Stimulated activated naive CD4-positive, alpha-beta T cell treated with Interleukin-2 at 50 U/mL for 16 hours (primary cell): ENCODE results near the gene AIPL1.
A peak's percentile ranks its signal among the peaks of the same experiment; 100 is the strongest.

Experiments
- DNase-seq: peaks from one replicate; lab custom pipeline; 2025; lab: John Stamatoyannopoulos, UW

AIPL1 gene

DNA sequence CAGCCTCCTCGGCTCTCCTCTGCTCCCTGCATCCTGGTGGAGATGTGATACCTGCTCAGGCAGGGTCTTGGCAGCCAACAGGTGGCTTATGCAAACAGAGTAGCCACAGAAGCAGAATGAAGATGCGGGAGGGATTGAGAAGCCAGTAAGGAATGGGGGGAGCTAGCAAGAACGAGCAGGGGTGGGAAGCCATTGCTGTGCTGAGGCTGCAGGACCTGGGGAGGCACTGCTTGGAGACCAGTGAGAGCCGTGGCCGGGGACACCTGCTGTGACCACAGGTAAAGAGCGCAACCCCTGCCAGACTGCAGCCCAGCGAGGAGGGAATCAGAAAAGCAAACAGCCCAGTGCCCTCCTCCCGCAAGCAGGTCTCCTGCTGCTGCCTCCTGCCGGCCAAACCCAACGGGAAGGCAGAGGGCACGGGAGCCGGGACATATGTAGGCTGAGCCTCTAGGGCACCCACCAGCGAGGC is 14.7 kb downstream of the AIPL1 start:
- no peak for DNase-seq

DNA sequence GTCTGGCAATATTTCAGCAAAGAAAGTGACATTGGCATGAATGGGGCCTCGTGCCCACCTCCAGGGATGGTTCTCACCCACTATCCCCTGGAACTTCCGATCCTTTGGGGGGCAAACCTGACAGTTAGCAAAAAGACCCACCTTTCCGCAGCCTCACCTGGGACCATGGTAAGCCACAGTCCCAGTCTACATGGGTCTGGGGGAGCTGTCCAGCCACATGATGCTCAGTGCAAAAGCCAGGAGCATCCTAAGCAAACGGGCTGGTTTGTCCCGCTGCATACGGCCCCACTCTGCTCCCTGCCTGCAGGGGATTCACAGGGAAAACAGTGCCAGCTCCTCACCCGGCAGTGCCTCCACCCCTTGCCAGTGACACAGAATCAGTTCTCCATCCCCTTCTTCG is 19.3 kb downstream of the AIPL1 start:
- DNase-seq, result no peak

DNA sequence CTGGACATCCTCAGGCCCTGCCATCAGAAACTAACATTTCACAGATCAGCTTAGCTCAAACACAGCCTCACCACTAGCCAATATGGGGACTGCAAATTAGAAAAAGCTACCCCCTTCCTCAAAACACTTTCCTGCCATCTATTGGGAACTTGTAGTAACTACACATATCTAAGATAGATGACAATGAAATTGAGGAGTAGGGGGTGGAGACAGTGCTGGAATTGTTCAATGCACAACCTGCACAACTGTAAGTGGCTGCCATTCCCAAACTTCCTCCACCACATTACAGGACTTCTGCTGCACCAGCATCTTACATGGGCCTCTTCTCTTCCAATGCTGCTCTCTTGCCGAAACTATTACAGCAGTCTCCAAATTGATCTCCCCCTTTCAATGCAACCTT is 21.9 kb downstream of the AIPL1 start:
- DNase-seq, result no peak

DNA sequence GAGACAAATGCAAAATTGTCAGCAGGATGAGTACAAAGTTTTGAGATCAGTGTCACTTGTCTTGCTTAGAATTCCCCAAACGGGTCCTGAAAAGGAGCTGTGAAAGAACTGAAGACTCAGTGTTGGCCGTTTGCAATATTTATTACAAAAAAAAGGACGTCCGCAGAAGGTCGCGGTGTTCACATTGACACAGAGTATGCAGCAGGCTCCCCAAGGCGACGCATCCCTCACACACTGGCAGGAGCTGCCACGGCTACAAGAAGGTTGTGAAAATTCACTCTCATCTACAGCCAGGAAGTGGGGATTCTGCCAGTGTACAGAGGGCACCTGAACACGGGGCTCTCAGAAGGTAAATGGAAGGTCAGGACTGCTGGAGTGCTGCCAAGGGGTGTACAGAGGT is 26.2 kb downstream of the AIPL1 start:
- DNase-seq, result no peak

DNA sequence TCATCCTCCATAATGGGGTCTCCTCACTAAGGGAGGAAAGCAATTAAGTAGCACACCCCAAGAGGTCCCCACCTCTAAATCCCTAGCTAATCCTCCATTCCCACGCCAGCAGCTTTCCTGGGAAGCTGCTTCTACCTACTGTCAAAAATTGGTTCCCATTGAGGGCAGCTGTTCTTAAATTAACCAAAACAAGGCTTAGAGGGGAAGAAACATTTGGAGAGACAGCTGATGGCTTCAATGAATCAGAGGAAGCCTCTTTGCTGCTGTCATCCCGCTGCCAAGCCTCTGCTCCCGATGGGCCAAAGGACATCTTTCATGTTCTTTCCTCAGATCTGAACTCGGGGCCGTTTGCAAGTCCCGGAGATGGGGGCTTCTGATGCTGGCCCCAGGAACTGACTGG is 26.6 kb downstream of the AIPL1 start:
- no peak for DNase-seq

DNA sequence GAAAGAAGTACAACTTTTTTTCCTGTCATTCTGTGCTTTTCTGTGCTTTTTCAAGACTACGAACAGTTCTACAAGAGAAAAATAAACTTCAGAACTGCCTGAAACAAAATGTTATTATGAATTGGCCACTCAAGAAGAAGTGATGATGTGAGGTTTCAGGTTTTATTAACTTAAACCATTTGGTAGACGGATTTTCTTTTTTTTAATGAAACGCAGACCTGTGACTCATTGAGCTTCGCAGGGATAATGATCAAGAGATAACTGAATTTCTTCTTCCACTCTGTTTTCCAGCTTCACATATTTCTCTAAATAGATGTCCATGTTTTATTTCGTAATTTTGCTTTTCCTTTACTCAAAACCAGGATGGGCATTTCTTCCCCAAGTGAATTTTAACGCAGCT is 32.7 kb downstream of the AIPL1 start:
- DNase-seq, result no peak

DNA sequence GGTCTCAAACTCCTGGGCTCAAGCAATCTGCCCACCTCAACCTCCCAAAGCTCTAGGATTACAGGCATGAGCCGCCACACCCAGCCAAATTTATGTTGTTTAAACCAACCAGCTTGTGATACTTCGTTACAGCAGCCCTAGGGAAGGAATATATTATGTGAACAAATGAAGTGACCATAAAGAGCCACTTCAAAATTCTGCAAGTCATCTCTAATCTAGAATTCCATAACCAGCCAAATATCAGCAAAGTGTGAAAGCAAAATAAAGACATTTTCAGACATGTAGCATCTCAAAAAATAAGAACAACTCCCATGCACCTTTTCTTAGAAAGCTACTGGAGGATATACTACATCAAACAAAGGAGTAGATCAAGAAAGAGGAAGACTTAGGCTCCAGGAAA is 36.0 kb downstream of the AIPL1 start:
- DNase-seq, result no peak

DNA sequence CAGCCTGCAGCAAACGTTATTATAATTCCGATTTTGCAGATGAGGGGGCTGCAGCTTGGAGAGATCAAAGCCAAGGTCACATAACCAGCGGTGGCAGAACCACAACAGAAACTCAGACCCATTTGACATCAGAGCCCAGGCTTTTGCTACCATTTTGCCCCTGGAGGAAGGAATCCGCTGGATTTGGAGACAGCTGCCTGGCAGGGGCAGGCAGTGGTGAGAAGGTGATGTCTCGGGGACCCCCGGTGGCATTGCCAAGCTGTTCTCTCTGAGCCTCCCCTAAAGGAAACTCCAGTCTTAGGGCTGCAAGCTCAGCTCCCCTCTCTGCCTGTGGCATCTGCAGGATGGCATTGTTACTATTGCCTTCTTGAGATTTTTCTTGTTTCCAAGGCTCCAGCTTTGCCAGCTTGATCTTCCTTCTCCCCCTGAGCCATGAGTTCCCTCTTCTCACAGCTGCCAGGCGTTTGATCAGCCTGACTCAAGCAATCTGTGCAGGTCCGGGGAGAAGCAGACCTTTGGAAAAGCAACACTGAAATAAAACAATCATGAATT is 40.8 kb downstream of the AIPL1 start:
- no peak for DNase-seq

DNA sequence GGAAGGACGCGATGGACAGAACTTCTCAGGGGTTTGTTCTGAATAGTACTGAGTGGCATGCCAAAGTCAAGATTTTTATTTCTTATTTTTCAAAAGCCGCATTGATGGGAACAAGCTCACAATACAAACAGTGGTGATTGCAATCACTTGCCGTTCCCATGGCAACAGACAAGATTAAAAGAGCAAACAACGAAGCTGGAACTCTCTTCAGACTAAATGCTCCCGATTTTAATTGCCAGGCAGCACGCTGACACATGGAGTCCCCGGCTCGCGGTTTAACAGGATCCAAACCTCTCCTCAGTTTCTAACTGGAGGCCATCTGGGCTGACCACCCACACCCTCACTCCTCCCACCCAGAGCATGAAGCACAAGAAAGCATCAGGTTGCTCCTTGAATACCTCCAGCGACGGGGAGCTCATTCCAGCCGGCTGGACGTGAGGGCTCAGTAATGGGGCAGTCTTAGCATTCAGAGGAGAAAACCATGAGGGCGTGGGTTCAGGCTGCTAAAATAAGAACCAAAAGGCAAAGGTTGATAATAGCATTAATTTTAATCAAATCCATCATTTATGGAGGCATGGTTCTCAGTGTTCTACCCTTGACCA is 41.5 kb downstream of the AIPL1 start:
- DNase-seq, result no peak

DNA sequence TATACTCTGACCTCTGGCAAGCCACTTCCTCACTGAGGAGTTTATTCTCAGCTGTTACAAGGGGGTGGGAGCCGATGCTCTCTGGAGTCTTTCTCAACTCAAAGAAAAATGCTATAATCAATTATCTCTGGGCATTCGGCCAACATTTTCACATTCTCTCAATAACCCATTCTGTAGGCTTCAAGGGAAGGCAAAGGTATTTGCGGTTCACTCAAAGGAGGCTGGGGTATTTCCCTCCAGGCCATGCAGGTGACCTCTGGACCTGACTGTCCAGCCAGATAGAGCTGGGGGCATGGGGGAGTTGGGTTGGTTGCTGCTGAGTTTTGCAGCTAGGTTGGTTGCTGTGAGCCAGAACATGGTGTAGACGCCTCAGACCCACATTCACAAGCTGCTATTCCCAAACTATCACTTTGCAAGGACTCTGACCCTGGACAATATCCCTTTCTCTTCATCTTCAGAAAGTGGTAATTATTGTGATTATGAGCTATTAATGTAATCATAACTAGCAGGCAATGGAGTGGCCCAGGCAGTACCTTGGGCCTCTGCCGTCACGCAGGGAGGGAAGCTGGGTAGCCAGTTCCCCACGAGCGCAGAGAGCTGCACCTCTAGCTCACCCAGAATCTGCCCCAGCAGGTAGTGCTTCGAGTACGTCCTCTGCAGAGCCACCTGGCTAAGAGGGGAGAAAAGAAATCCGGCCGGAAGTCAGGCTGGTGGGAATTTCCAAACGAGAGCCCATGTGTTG is 42.1 kb downstream of the AIPL1 start:
- no peak for DNase-seq

DNA sequence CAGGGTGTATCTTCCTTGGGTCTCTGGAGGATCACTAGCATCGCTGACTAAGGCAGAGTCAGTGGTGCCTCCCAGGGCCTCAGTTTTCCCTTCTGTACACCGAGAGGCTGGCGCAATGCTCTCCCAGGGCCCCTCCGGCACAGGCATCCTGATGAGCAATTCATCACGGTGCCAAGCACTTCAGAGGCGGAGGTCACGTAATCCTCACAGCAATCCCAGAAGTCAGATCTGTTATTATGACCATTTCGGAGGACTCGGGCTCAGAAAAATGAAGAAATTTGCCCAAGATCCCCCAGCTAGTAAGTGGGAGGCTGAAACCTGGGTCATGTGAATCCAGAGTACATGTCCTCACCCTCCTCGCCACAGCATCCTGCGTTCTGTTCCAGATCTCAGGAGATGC is 46.5 kb downstream of the AIPL1 start:
- DNase-seq, result no peak

DNA sequence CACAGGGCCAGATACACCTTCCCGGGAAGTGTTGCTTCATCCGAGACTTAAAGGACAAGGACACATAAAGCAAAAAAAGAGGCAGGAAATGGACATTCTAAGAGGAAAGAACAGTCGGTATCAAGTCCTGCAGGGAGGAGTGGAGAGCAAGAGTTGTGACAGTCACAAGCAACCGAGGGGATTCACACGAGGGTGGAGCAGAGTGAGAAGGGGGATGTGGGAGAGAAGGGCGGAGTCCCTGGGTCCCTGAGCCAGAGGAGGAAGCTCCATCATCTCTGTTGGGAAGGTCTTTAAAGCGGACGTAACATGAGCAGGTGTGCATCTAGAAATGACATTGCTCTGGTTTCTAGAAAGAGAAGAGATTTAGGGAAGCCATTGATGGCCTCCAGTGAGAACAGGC is 47.1 kb downstream of the AIPL1 start:
- DNase-seq, result no peak

DNA sequence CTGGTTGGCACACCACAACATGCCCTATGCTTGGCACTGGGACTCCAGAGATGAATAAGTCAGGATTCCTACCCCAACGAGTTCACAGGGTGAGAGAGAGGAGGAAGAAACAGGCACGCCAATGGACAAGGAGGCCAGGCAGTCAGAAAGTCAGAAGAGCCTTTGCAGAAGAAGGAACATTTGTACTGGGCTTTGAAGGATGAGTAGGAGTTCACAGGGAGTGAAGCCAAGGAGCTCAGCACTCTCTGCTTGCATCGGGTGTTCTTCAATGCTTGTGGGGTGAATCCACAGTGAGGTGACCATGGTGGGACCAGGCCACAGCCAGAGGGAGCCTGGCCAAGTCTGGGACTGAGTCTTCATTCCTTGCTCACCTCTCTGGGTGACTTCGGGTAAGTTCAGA is 47.5 kb downstream of the AIPL1 start:
- DNase-seq, result no peak

DNA sequence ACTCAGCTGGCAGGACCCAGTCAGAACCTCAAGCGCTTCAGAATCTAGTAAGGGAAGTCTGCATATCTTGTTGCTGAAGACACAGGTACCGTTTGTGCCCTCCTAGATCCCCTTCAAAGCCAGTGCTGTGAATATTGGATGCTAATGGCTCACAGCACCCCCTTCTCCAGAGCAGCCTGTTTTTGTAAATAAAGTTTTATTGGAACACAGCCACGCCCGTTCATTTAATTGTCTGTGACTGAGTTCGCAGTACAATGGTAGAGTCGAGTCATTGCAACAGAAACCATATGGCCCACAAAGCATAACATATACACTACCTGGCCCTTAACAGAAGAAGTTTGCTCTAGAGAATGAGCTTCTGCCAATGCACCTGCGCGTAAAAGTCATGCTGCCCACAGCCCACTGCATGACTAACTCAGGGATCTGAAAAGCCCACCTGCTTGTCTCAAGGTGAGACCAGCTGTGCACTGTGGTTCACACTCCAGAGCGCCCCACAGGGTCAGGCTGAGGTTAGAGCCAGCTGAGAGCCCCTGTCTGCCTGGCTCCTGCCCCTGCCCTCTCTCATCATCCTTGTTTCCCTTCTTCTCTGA is 48.8 kb downstream of the AIPL1 start:
- DNase-seq, result no peak

DNA sequence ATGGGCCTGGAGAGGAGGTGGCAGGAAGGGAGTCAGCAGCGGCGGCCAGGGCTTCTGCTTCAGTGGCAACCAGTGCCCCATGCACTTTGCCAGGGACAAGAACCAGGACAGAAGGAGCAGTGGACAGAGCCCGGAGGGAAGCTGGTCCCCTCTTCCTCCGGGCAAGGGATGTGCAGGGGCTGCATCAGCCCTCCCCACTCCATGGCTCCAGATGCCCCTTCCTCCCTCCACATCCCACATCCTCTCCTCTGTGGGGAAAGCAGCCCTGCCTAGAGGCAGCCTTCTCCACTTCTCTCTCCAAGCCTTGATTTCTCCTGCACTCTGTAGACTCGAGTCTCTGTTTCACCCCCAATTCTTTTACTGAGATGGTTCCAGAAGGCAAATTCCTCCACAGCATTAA is 50.4 kb downstream of the AIPL1 start:
- no peak for DNase-seq

DNA sequence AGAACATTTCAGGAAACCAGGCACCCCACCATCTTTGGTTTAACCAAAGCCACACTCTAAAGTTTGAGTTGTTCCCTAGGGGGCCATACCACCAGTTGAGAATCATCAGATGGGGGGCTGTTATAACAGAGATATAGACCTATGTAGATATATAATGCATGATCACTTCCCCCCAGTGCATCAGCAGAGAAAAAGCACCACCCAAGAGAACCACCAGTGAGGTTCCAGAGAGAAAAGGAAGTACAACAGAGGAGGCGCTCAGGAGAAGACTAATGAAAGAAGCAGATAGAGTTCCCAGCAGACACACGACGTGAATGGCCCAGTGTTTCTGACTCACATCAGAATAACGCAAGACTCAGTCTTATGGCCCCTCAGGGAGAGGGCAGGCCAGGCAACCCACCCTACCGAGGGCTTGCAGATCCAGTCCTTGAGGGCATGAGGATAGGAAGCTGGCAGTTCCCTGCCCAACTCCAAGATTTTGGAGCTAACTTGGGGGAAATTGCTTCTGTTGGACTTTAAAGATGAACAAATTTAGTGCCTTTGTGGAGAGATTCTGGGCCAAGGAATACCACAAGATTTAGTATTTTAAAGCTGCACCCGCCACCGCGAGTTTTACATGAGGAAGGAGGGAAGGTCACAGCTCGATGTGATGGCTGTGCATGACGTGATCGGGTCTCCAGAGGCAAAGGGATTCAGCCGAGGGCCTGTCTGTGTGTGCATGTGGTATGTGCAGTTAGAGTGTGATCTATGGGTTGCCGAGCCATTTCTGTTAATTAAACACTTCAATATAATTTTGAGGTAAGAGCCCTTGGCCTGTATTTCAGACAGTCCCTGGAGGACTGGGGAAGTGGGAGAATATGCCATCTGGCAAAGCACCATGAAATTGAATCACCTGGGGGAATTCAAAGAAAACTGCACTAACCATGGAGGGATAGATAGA is 53.1 kb downstream of the AIPL1 start:
- DNase-seq, result no peak

DNA sequence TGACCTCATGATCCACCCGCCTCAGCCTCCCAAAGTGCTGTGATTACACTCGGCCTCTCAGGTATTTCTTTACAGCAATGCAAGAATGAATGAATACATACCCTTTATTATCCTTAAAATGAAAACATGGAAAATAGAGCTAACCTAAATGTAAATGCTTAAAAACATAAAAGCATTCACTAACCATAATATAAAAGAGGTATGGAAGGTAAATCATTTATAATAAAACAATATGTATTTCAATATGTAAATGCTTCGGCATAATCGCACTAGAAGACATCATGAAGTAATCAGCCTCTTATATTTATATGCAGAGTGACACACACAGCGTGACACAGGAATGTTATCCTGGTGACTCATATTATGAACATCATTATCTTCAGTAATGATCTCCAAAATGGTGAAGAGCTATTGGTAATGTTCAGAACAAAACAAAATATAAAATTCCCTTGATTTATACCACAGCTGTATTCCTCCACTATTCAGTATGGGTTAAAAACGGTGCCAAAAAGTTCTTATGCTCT is 53.9 kb downstream of the AIPL1 start:
- no peak for DNase-seq

DNA sequence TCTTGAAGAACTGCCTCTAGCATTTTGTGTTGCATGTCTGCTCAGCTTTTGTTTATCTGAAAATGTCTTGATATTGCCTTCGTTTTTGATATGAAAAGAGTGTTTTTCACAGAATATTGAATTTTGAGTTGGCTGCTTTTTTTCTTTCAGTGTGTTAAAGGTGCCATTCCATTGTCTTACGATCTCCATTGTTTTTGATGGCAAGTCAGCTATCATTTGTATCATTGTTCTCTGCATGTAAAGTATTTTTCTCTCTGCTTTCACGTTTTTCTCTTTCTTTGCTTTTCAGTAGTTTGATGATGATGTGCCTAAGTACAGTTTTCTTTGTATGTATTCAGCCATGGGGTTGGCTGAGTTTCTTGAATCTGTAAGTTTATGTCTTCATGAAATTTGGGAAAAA is 57.0 kb downstream of the AIPL1 start:
- DNase-seq, result no peak

DNA sequence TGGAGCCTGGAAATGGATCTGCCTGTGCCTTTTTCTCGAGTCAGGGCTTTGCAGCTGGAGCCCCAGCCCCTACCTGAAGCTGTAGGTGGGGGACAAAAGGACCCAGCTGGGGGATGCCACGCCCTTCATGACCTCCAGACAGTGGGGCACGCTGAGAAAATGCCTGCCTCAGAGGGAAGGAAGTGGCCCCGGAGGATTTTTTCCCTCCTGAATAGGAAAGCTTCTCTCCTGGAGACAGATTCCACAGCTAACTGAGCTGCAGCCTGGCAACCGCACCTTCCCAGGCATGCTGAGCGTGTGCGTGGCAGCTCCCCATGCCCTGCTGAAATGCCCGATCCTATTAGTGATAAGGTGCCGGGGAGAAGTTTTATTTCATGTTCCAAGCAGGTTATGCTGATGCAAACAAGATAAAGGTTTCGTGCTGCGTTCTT is 58.0 kb downstream of the AIPL1 start:
- no peak for DNase-seq

DNA sequence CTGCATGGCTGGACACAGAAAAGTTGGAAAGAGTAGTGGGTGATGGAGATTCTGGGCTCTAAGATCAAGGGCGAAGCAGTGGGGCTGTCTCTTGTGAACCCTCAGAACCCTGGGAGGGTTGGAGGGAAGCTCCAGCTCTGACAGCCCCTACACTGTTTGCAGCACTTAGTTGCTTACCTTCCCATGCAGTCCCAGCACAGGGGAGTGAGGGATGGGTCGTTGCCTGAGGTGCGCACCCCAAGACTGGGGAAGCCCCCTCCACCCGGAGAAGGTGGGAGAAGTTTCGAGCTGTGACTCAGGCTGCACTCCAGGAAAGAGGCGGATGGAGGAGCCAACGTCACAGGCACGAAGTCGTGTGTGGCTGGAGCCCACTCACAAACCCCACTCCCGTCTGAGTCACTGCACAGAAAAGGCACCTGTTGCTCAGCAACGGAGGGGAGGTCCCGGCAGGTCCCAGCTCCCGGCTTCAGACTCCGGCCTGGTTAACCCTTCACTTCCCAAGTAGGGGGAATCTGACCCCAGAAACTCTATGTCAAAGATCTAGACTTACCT is 60.1 kb downstream of the AIPL1 start:
- peak; percentile 56 for DNase-seq

DNA sequence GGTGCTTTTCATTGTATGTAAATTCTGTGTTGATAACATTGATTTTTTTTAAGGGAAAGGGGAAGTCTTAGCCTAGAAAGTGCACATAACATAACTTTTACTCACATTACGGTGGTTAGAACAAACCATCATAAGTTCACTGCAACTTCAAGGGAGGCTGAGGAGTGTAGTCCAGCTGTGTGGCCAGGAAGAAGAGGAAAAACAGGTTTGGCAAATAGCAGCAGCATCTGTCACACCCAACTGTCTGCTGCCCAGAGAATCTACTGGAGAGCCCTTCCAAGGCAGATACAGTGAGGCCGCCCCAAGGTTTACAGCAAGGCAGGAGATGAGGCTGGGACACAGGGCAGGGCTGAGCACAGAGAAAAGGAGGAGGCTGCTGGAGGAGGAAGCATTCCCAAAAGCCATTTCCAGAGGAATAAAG is 60.6 kb downstream of the AIPL1 start:
- no peak for DNase-seq
